ENCODE data around the gene POR. TPM values are rescaled to one million over a fixed set of nuclear protein-coding genes. Genes with fewer than 3 reads are reported as not detected.

The POR gene
- total and polyA plus RNA-seq, 2 of the 8 experiments (the other 6 are each of a cell fraction or from before 2014, with no cell fraction given), result 98.7 to 144 TPM

GRCh38 chr7:75953431-75953830 lies 38.5 kb downstream of the POR start:
- no peak overlapping the region for H3K9ac ChIP-seq (replicated peaks in 1 of 4; ENCODE audit: extremely low read depth in 1 of 4, low read depth in 3 of 4, low read length in 3 of 4)
- no peaks in the 10 kb centered on the region for H3K23me2 ChIP-seq (ENCODE audit: low read depth, low read length)
- H3K27ac ChIP-seq (ENCODE audit: low read depth, low read length), result no peak overlapping the region
- FAIRE-seq (no peak), DNase-seq (ENCODE audit: low read depth in 1 of 2, low spot score in 2 of 2) (no peak)
- H3K56ac ChIP-seq (replicated peaks; ENCODE audit: insufficient read length, low read depth, low read length), result no peak overlapping the region
- peaks cover 2 to 33% (median 14%) of the 10 kb centered on the region in 4 experiments; a peak in 5 of 8 replicates for H3K36me3 ChIP-seq (ENCODE audit: control insufficient read depth in 2 of 4, insufficient read depth in 4 of 4, low read length in 3 of 4)
- no peak overlapping the region for H3K4me2 ChIP-seq (ENCODE audit: insufficient read depth in 1 of 2, low read depth in 2 of 2, low read length in 2 of 2)
- H2BK20ac ChIP-seq (ENCODE audit: low read length), result no peak overlapping the region
- no peaks in the 10 kb centered on the region for H3K27me3 ChIP-seq (replicated peaks in 1 of 4; ENCODE audit: control insufficient read depth in 3 of 4, extremely low read depth in 1 of 4, insufficient read depth in 3 of 4, low read length in 3 of 4)
- peaks cover 2 to 11% (median 4%) of the 10 kb centered on the region in 4 experiments for H3K4me1 ChIP-seq (replicated peaks in 1 of 4; ENCODE audit: control insufficient read depth in 3 of 4, insufficient read depth in 4 of 4, low read length in 3 of 4)
- ChIA-PET POLR2A (ENCODE audit: partially characterized antibody) (no interaction called here), CTCF (ENCODE audit: partially characterized antibody) (no interaction called here)
- no peak overlapping the region for H2BK15ac ChIP-seq (ENCODE audit: low read length)
- WGBS, 2 experiments (ENCODE audit: extremely low coverage in 1 of 2, insufficient coverage in 1 of 2, insufficient read length in 1 of 2, insufficient replicate concordance in 2 of 2, low coverage in 1 of 2, low lambda C conversion rate in 2 of 2, missing lambda C conversion rate in 1 of 2), result 96% methylated on average over 7 of the region's 7 CpGs; no CpG with 5 or more reads in 1 of the 2 experiments
- no peak overlapping the region for H3K4me3 ChIP-seq (ENCODE audit: extremely low read depth in 1 of 4, insufficient read depth in 2 of 4, low read depth in 3 of 4, low read length in 4 of 4)
- no peak overlapping the region for H2BK12ac ChIP-seq (ENCODE audit: low read depth, low read length)
- H3K79me2 ChIP-seq (ENCODE audit: control insufficient read depth in 1 of 2, insufficient read depth in 2 of 2, low read length in 2 of 2), result peaks cover 0 to 16% of the 10 kb centered on the region in 2 experiments; a peak in 2 of 4 replicates
- no peak overlapping the region for H2AFZ ChIP-seq (ENCODE audit: low read length)
- H3K79me1 ChIP-seq (ENCODE audit: low read depth, low read length), result peaks cover 3% of the 10 kb centered on the region; the same call in 1 of the 2 replicates
- H3K4ac ChIP-seq (replicated peaks; ENCODE audit: insufficient read length, low read depth, low read length), result no peak overlapping the region
- no peak overlapping the region for H3K14ac ChIP-seq (ENCODE audit: insufficient read length)
- no peak overlapping the region for H2AK5ac ChIP-seq (ENCODE audit: low read depth, low read length)
- H3K18ac ChIP-seq (ENCODE audit: extremely low read depth, low read length), result no peak overlapping the region
- no peaks in the 10 kb centered on the region for H3K9me3 ChIP-seq (ENCODE audit: insufficient read depth in 2 of 2, low read depth in 1 of 2, low read length in 1 of 2)
- H4K5ac ChIP-seq (ENCODE audit: insufficient read length, low read depth, low read length), result no peak overlapping the region
- H2BK120ac ChIP-seq (replicated peaks; ENCODE audit: low read depth, low read length), result no peak overlapping the region
- peaks cover 2 to 10% of the 10 kb centered on the region in 2 experiments for H4K20me1 ChIP-seq (replicated peaks in 1 of 2; ENCODE audit: control insufficient read depth in 1 of 2, insufficient read depth in 2 of 2, low read length in 2 of 2)
- no peak overlapping the region for H4K8ac ChIP-seq (ENCODE audit: extremely low read depth, insufficient read depth, low read length)
- no peak overlapping the region for H2BK5ac ChIP-seq (ENCODE audit: low read depth, low read length)
- H3K23ac ChIP-seq (ENCODE audit: insufficient read length), result no peak overlapping the region
- H4K91ac ChIP-seq (replicated peaks; ENCODE audit: insufficient read length, low read length), result no peak overlapping the region
- TF ChIP-seq MAFK (IDR thresholded peaks at IDR 0.05; ENCODE audit: low read depth, low read length), result no peak
- TF ChIP-seq SAP30 (IDR thresholded peaks at IDR 0.05; ENCODE audit: insufficient read depth, insufficient replicate concordance, low read length), result no peak
- TF ChIP-seq POLR2AphosphoS5 (IDR thresholded peaks at IDR 0.05; ENCODE audit: low read depth, low read length), result no peak
- TF ChIP-seq, protein P1, sequence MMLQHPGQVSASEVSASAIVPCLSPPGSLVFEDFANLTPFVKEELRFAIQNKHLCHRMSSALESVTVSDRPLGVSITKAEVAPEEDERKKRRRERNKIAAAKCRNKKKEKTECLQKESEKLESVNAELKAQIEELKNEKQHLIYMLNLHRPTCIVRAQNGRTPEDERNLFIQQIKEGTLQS (IDR thresholded peaks at IDR 0.05; ENCODE audit: insufficient read depth, low read depth, low read length), result no peak
- TF ChIP-seq PHF8 (conservative IDR thresholded peaks at IDR 0.05; ENCODE audit: low read depth, low read length), result no peak
- no peak for TF ChIP-seq RBBP5 (IDR thresholded peaks at IDR 0.05; ENCODE audit: borderline replicate concordance, low read depth, low read length)
- TF ChIP-seq CREB1 (IDR thresholded peaks at IDR 0.05), result no peak
- no peak for TF ChIP-seq RXRA (IDR thresholded peaks at IDR 0.05; ENCODE audit: insufficient read depth, low read depth, low read length)
- TF ChIP-seq, protein P2, sequence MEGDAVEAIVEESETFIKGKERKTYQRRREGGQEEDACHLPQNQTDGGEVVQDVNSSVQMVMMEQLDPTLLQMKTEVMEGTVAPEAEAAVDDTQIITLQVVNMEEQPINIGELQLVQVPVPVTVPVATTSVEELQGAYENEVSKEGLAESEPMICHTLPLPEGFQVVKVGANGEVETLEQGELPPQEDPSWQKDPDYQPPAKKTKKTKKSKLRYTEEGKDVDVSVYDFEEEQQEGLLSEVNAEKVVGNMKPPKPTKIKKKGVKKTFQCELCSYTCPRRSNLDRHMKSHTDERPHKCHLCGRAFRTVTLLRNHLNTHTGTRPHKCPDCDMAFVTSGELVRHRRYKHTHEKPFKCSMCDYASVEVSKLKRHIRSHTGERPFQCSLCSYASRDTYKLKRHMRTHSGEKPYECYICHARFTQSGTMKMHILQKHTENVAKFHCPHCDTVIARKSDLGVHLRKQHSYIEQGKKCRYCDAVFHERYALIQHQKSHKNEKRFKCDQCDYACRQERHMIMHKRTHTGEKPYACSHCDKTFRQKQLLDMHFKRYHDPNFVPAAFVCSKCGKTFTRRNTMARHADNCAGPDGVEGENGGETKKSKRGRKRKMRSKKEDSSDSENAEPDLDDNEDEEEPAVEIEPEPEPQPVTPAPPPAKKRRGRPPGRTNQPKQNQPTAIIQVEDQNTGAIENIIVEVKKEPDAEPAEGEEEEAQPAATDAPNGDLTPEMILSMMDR (IDR thresholded peaks at IDR 0.05; ENCODE audit: control extremely low read depth in 1 of 3, insufficient read depth in 1 of 3, low read depth in 1 of 3, low read length in 3 of 3), result no peak
- no peak for TF ChIP-seq SUZ12 (IDR thresholded peaks at IDR 0.05; ENCODE audit: low read length)
- no peak for TF ChIP-seq GABPA (IDR thresholded peaks at IDR 0.05; ENCODE audit: borderline replicate concordance, insufficient read depth, low read length)
